H1 (cell line): Measurements from ENCODE around the gene NCAPD2. TPM values are rescaled to one million over a fixed set of nuclear protein-coding genes. Genes with fewer than 3 reads are reported as not detected.
"Not testable (repeated sequence)": the region's sequence is repeated elsewhere in the genome, so short reads cannot be mapped to it uniquely, and the experiment has no call there.

Experiments
- CTCF ChIA-PET: fragments of 300-600 bp; sonication (Branson Sonifier 250); formaldehyde crosslinking; loops from one replicate; lab custom pipeline; 2021; ENCODE audit not compliant: partially characterized antibody; lab: Charles Lee
- POLR2A ChIA-PET: fragments of 300-600 bp; sonication (Branson Sonifier 250); formaldehyde crosslinking; loops from one replicate; lab custom pipeline; 2021; ENCODE audit warnings: inconsistent platforms; ENCODE audit not compliant: partially characterized antibody; lab: Charles Lee
- DNase-seq, 2 experiments: peaks; one replicate each; pipeline versions ENCODE4 v3.0.0 to v3.0.0-alpha.2; 2010 to 2022; ENCODE audit warnings: low spot score in 2 of 2, low read depth in 1 of 2, mixed read lengths in 1 of 2
- FAIRE-seq: peaks from 2 replicates; lab custom pipeline; 2011; peaks lifted over from hg19 to GRCh38; lab: Jason Lieb, UNC
- H2AFZ ChIP-seq: 2 replicates; pipeline ENCODE4 v1.8.1; 2012; ENCODE audit warnings: low read length, inconsistent platforms
- H2AK5ac ChIP-seq: 2 replicates; pipeline ENCODE4 v1.6.1; 2013; ENCODE audit warnings: low read depth, low read length
- H2BK120ac ChIP-seq: replicated peaks from 2 replicates; pipeline ENCODE3; 2013; ENCODE audit warnings: low read depth, low read length, inconsistent platforms
- H2BK12ac ChIP-seq: 2 replicates; pipeline ENCODE4 v1.6.1; 2013; ENCODE audit warnings: low read depth, low read length
- H2BK15ac ChIP-seq: 2 replicates; pipeline ENCODE4 v1.6.1; 2013; ENCODE audit warnings: low read length
- H2BK20ac ChIP-seq: 2 replicates; pipeline ENCODE4 v1.6.1; 2013; ENCODE audit warnings: low read length
- H2BK5ac ChIP-seq: 2 replicates; pipeline ENCODE4 v1.6.1; 2013; ENCODE audit warnings: low read depth, low read length
- H3K14ac ChIP-seq: 2 replicates; pipeline ENCODE4 v1.6.1; 2013; ENCODE audit warnings: inconsistent platforms; ENCODE audit not compliant: insufficient read length
- H3K18ac ChIP-seq: 2 replicates; pipeline ENCODE4 v1.6.1; 2013; ENCODE audit warnings: low read length; ENCODE audit errors: extremely low read depth
- H3K23ac ChIP-seq: 2 replicates; pipeline ENCODE4 v1.6.1; 2013; ENCODE audit warnings: inconsistent platforms; ENCODE audit not compliant: insufficient read length
- H3K23me2 ChIP-seq: 2 replicates; pipeline ENCODE4 v1.6.1; 2013; ENCODE audit warnings: low read depth, low read length
- H3K27ac ChIP-seq: 2 replicates; pipeline ENCODE4 v1.6.1; 2011; ENCODE audit warnings: low read depth, low read length, inconsistent platforms
- H3K27me3 ChIP-seq, 4 experiments: replicated peaks in 1 of 4; 1 replicate in 1 of 4; 2 replicates in 3 of 4; pipeline versions ENCODE4 v1.6.1 to v1.8.1; 2011 to 2013; ENCODE audit warnings: low read length in 3 of 4, mild to moderate bottlenecking in 3 of 4, inconsistent platforms in 2 of 4, mixed read lengths in 2 of 4, moderate library complexity in 1 of 4; ENCODE audit not compliant: control insufficient read depth in 3 of 4, insufficient read depth in 3 of 4; ENCODE audit errors: extremely low read depth in 1 of 4
- H3K36me3 ChIP-seq, 4 experiments: 2 replicates each; pipeline versions ENCODE4 v1.6.1 to v1.8.1; 2011 to 2013; ENCODE audit warnings: mild to moderate bottlenecking in 4 of 4, low read length in 3 of 4, moderate library complexity in 2 of 4, control low read depth in 1 of 4, inconsistent platforms in 1 of 4; ENCODE audit not compliant: insufficient read depth in 4 of 4, control insufficient read depth in 2 of 4
- H3K4ac ChIP-seq: replicated peaks from 2 replicates; pipeline ENCODE3; 2013; ENCODE audit warnings: low read length, low read depth, mixed read lengths, inconsistent platforms; ENCODE audit not compliant: insufficient read length
- H3K4me1 ChIP-seq, 4 experiments: replicated peaks in 1 of 4; 1 replicate in 1 of 4; 2 replicates in 3 of 4; pipeline versions ENCODE4 v1.6.1 to v1.8.1; 2011 to 2013; ENCODE audit warnings: low read length in 3 of 4, inconsistent platforms in 2 of 4, mixed read lengths in 1 of 4; ENCODE audit not compliant: insufficient read depth in 4 of 4, control insufficient read depth in 3 of 4
- H3K4me2 ChIP-seq, 2 experiments: 2 replicates each; pipeline versions ENCODE4 v1.6.1 to v1.8.1; 2011 to 2013; ENCODE audit warnings: low read depth in 2 of 2, low read length in 2 of 2, control low read depth in 1 of 2, inconsistent platforms in 1 of 2, mild to moderate bottlenecking in 1 of 2; ENCODE audit not compliant: insufficient read depth in 1 of 2
- H3K4me3 ChIP-seq, 4 experiments: fragments of 200-600, 300-600 bp in 1 of 4; sonication (generic), shearing (Covaris generic), sonication (Bioruptor Twin) in 1 of 4; 2 replicates each; pipeline versions ENCODE4 v1.5.1 to v1.8.1; 2011 to 2016; ENCODE audit warnings: low read length in 4 of 4, low read depth in 3 of 4, control low read depth in 2 of 4, inconsistent platforms in 2 of 4, mild to moderate bottlenecking in 2 of 4, mixed read lengths in 1 of 4, moderate library complexity in 1 of 4; ENCODE audit not compliant: insufficient read depth in 2 of 4; ENCODE audit errors: extremely low read depth in 1 of 4
- H3K56ac ChIP-seq: replicated peaks from 2 replicates; pipeline ENCODE3; 2013; ENCODE audit warnings: low read depth, mild to moderate bottlenecking, mixed read lengths, low read length, inconsistent platforms; ENCODE audit not compliant: insufficient read length
- H3K79me1 ChIP-seq: 2 replicates; pipeline ENCODE4 v1.6.1; 2013; ENCODE audit warnings: low read depth, low read length, control low read depth
- H3K79me2 ChIP-seq, 2 experiments: 2 replicates each; pipeline versions ENCODE4 v1.6.1 to v1.8.1; 2012 to 2013; ENCODE audit warnings: low read length in 2 of 2, mild to moderate bottlenecking in 2 of 2, inconsistent platforms in 1 of 2; ENCODE audit not compliant: insufficient read depth in 2 of 2, control insufficient read depth in 1 of 2
- H3K9ac ChIP-seq, 4 experiments: replicated peaks in 1 of 4; 1 replicate in 1 of 4; 2 replicates in 3 of 4; pipeline versions ENCODE4 v1.6.1 to v1.8.1; 2011 to 2013; ENCODE audit warnings: low read depth in 3 of 4, low read length in 3 of 4, control low read depth in 2 of 4, mild to moderate bottlenecking in 2 of 4, moderate library complexity in 2 of 4, inconsistent platforms in 1 of 4; ENCODE audit errors: extremely low read depth in 1 of 4
- H3K9me3 ChIP-seq, 2 experiments: 2 replicates each; pipeline versions ENCODE4 v1.6.1 to v1.8.1; 2012 to 2013; ENCODE audit warnings: mild to moderate bottlenecking in 2 of 2, moderate library complexity in 2 of 2, control low read depth in 1 of 2, inconsistent platforms in 1 of 2, low read depth in 1 of 2, low read length in 1 of 2, mixed read lengths in 1 of 2; ENCODE audit not compliant: insufficient read depth in 2 of 2
- H4K20me1 ChIP-seq, 2 experiments: replicated peaks in 1 of 2; 2 replicates each; pipeline versions ENCODE3 to v1.8.1; 2011 to 2013; ENCODE audit warnings: inconsistent platforms in 2 of 2, low read length in 2 of 2, mild to moderate bottlenecking in 1 of 2; ENCODE audit not compliant: insufficient read depth in 2 of 2, control insufficient read depth in 1 of 2
- H4K5ac ChIP-seq: 2 replicates; pipeline ENCODE4 v1.6.1; 2013; ENCODE audit warnings: low read length, low read depth, mixed read lengths, inconsistent platforms; ENCODE audit not compliant: insufficient read length
- H4K8ac ChIP-seq: 2 replicates; pipeline ENCODE4 v1.8.0; 2013; ENCODE audit warnings: mild to moderate bottlenecking, moderate library complexity, low read length, inconsistent platforms; ENCODE audit not compliant: insufficient read depth; ENCODE audit errors: extremely low read depth
- H4K91ac ChIP-seq: replicated peaks from 2 replicates; pipeline ENCODE3; 2013; ENCODE audit warnings: low read length, mixed read lengths, inconsistent platforms; ENCODE audit not compliant: insufficient read length
- WGBS, 2 experiments: shearing (Covaris generic) in 1 of 2; methylation state at CpG; one replicate each; pipeline versions ENCODE4 v1.1.6 to v1.1.7; 2013 to 2015; ENCODE audit warnings: low lambda C conversion rate in 2 of 2, mixed read lengths in 2 of 2, inconsistent platforms in 1 of 2, low coverage in 1 of 2, missing lambda C conversion rate in 1 of 2; ENCODE audit not compliant: insufficient replicate concordance in 2 of 2, insufficient coverage in 1 of 2, insufficient read length in 1 of 2; ENCODE audit errors: extremely low coverage in 1 of 2, missing lambda C conversion rate in 1 of 2; 5-methylcytosine and 5-hydroxymethylcytosine counted together
- polyA plus RNA-seq, 7 experiments: library from polyadenylated mRNA; depleted of rRNA in 3 of 7; stranded (reverse) in 5 of 7; unstranded in 2 of 7; fragments of >200 nt in 5 of 7; fragments of 200-250 nt in 2 of 7; gene quantifications; 1 replicate in 5 of 7; 2 replicates in 1 of 7; 4 replicates in 1 of 7; pipeline versions ENCODE4 v1.2.1 to v1.2.3, GENCODE V29; 2011 to 2013; ENCODE audit warnings: missing spikeins in 2 of 7, mixed read lengths in 2 of 7
- total RNA-seq: library from RNA; stranded (reverse); fragmentation: NEBNext Ultra II Directional; extraction: Animal tissue kit (Norgen Biotek cat#: 25700); gene quantifications from 2 replicates; pipeline ENCODE4 v1.2.1, GENCODE V29; 2021

The NCAPD2 gene
- total and polyA plus RNA-seq, 2 of the 8 experiments (the other 6 are each of a cell fraction or from before 2014, with no cell fraction given): 55.8 to 132 TPM

DNA sequence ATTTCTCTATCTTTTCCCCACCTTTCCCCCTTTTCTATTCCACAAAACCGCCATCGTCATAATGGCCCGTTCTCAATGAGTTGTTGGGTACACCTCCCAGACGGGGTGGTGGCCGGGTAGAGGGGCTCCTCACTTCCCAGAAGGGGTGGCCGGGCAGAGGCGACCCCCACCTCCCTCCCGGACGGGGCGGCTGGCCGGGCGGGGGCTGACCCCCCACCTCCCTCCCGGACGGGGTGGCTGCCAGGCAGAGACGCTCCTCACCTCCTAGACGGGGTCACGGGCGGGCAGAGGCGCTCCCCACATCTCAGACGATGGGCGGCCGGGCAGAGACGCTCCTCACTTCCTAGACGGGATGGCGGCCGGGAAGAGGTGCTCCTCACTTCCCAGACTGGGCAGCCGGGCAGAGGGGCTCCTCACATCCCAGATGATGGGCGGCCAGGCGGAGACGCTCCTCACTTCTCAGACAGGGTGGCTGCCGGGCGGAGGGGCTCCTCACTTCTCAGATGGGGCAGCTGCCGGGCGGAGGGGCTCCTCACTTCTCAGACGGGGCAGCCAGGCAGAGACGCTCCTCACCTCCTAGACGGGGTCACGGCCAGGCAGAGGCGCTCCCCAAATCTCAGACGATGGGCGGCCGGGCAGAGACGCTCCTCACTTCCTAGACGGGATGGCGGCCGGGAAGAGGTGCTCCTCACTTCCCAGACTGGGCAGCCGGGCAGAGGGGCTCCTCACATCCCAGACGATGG lies 18.5 kb upstream of the NCAPD2 start:
- DNase-seq, H2BK120ac ChIP-seq, H4K91ac ChIP-seq, H3K23ac ChIP-seq, H4K20me1 ChIP-seq, H3K4ac ChIP-seq, H3K79me2 ChIP-seq, H3K79me1 ChIP-seq, H2AFZ ChIP-seq, H4K5ac ChIP-seq, H3K36me3 ChIP-seq, H3K23me2 ChIP-seq, H3K9ac ChIP-seq, CTCF ChIA-PET, H2BK5ac ChIP-seq, H3K4me3 ChIP-seq, FAIRE-seq, H2BK12ac ChIP-seq, H2AK5ac ChIP-seq, H3K4me2 ChIP-seq, H2BK15ac ChIP-seq, H4K8ac ChIP-seq, H3K18ac ChIP-seq, POLR2A ChIA-PET, H3K4me1 ChIP-seq, H3K56ac ChIP-seq, H3K27me3 ChIP-seq, H3K14ac ChIP-seq, H2BK20ac ChIP-seq, H3K27ac ChIP-seq: not testable (repeated sequence)
- 86% methylated on average over 13 of the region's 48 CpGs; no CpG with 5 or more reads in 1 of the 2 experiments for WGBS, 2 experiments
- H3K9me3 ChIP-seq: peaks cover 0 to 10% of the 10 kb centered on the region in 2 experiments; a peak in 2 of 4 replicates
